Measurements from ENCODE around the gene METTL14.

- TF ChIP-seq CTCF (IDR thresholded peaks at IDR 0.05) (peak; percentile 30; the same call in 1 of the 2 replicates), REST (IDR thresholded peaks at IDR 0.05; ENCODE audit: insufficient read depth in 1 of 2, low read depth in 2 of 2, low read length in 1 of 2) (no peak)
Observed at GRCh38 chr4:118740869-118741268, 55.7 kb downstream of the METTL14 start.

Measured in Panc1 (cell line).